ENCODE measurements around the gene LAMTOR2.

DNA sequence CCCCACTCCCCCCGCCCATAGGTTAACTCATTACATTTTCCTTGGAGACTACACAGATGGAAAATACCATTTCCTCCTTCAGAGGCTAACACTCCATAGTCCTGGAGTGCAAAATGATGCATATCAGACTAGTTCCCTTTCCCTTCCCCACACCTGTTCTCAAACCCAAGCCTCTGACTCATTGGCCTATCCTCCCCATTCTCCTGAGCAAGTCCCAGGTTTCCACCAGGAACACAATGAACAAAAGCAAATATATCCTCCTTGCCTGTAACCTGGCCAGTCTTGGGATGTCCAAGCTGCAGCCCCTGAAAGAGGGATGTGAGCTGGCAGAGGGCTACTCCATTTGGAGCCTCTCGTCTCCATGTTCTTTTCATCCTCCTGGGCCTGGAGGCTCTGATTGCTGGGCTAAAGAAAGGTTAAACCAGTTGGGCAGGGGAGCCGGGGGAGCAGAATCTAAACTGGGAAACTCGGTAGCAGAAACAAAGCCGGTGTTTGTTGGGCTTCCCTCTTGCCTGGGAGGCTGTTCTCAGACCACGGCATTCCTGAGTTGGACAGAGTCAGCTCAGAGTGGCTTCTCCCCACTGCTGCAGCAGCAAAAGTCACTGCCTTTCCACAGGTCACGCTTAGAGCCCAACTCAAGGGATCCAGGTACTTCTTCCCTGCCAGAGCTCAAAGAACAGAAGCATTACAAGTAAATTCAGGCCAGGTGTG is 47.8 kb upstream of the LAMTOR2 start:
- TF ChIP-seq, protein P1, sequence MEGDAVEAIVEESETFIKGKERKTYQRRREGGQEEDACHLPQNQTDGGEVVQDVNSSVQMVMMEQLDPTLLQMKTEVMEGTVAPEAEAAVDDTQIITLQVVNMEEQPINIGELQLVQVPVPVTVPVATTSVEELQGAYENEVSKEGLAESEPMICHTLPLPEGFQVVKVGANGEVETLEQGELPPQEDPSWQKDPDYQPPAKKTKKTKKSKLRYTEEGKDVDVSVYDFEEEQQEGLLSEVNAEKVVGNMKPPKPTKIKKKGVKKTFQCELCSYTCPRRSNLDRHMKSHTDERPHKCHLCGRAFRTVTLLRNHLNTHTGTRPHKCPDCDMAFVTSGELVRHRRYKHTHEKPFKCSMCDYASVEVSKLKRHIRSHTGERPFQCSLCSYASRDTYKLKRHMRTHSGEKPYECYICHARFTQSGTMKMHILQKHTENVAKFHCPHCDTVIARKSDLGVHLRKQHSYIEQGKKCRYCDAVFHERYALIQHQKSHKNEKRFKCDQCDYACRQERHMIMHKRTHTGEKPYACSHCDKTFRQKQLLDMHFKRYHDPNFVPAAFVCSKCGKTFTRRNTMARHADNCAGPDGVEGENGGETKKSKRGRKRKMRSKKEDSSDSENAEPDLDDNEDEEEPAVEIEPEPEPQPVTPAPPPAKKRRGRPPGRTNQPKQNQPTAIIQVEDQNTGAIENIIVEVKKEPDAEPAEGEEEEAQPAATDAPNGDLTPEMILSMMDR (IDR thresholded peaks at IDR 0.05), result no peak
- TF ChIP-seq POLR2A (IDR thresholded peaks at IDR 0.05) (no peak), EP300 (IDR thresholded peaks at IDR 0.05) (peak in 1 of 2 donors; percentile 13)

Data from tibial nerve (tissue), 4 donors.